Endothelial cell of umbilical vein (primary cell): ENCODE data around the gene MOGAT3. TPM values are rescaled to one million over a fixed set of nuclear protein-coding genes. Genes with fewer than 3 reads are reported as not detected.

Experiments
- BruUV-seq: library from RNA; stranded (reverse); fragments of 400-500 nt; replicated peaks from 2 replicates; lab custom pipeline; 2021; lab: Mats Ljungman, UMichigan
- CTCF ChIA-PET: fragments of 300-600, 350-600 bp; sonication (Branson Sonifier 250); formaldehyde crosslinking; loops from one replicate; lab custom pipeline; 2021; ENCODE audit warnings: antibody characterized with exemption, inconsistent platforms; lab: Charles Lee
- POLR2A ChIA-PET: fragments of 300-600, 350-600 bp; sonication (Branson Sonifier 250); formaldehyde crosslinking; loops from one replicate; lab custom pipeline; 2021; ENCODE audit warnings: antibody characterized with exemption, inconsistent platforms; lab: Charles Lee
- DNase-seq: peaks from one replicate; pipeline ENCODE4 v3.0.0-alpha.2; 2011; ENCODE audit warnings: low read depth, low spot score
- FAIRE-seq: peaks from 2 replicates; lab custom pipeline; 2011; peaks lifted over from hg19 to GRCh38; lab: Jason Lieb, UNC
- H2AFZ ChIP-seq: 2 replicates; pipeline ENCODE4 v1.6.0; 2012; ENCODE audit warnings: low read depth, low read length, control low read depth, inconsistent platforms
- H3K27ac ChIP-seq: 2 replicates; pipeline ENCODE4 v1.5.1; 2011; ENCODE audit warnings: low read depth, mild to moderate bottlenecking, control low read depth, low read length, moderate library complexity; ENCODE audit not compliant: insufficient read depth
- H3K27me3 ChIP-seq, 2 experiments: 2 replicates each; pipeline versions ENCODE4 v1.6.0 to v1.6.1; 2011; ENCODE audit warnings: low read length in 2 of 2, mixed read lengths in 1 of 2; ENCODE audit not compliant: control insufficient read depth in 2 of 2, insufficient read depth in 2 of 2
- H3K36me3 ChIP-seq, 2 experiments: 2 replicates in 1 of 2; 3 replicates in 1 of 2; pipeline ENCODE4 v1.5.1; 2011; ENCODE audit warnings: low read length in 2 of 2, mild to moderate bottlenecking in 1 of 2, moderate library complexity in 1 of 2; ENCODE audit not compliant: control insufficient read depth in 2 of 2, insufficient read depth in 2 of 2; ENCODE audit errors: extremely low read depth in 1 of 2
- H3K4me1 ChIP-seq: 3 replicates; pipeline ENCODE4 v1.5.1; 2011; ENCODE audit warnings: mild to moderate bottlenecking, low read length; ENCODE audit not compliant: control insufficient read depth, insufficient read depth; ENCODE audit errors: extremely low read depth
- H3K4me2 ChIP-seq: 2 replicates; pipeline ENCODE4 v1.6.1; 2011; ENCODE audit warnings: low read length, control low read depth, mixed read lengths; ENCODE audit not compliant: insufficient read depth
- H3K4me3 ChIP-seq, 3 experiments: fragments of 200-600 bp in 1 of 3; sonication (generic), shearing (Covaris generic) in 1 of 3; replicated peaks in 1 of 3; 2 replicates each; pipeline ENCODE4 v1.5.1; 2011 to 2016; ENCODE audit warnings: control low read depth in 3 of 3, low read length in 3 of 3, mild to moderate bottlenecking in 2 of 3, inconsistent platforms in 1 of 3, low read depth in 1 of 3, moderate library complexity in 1 of 3; ENCODE audit not compliant: insufficient read depth in 1 of 3
- H3K79me2 ChIP-seq: 2 replicates; pipeline ENCODE4 v1.6.0; 2012; ENCODE audit warnings: low read length, inconsistent platforms; ENCODE audit not compliant: control insufficient read depth, insufficient read depth
- H3K9ac ChIP-seq: replicated peaks from 2 replicates; pipeline ENCODE3; 2011; ENCODE audit warnings: low read length, control low read depth; ENCODE audit not compliant: insufficient read depth; ENCODE audit errors: extremely low read depth
- H3K9me1 ChIP-seq: replicated peaks from 3 replicates; pipeline ENCODE4 v1.6.0; 2011; ENCODE audit warnings: mild to moderate bottlenecking, low read length; ENCODE audit not compliant: control insufficient read depth, insufficient read depth; ENCODE audit errors: extremely low read depth
- H3K9me3 ChIP-seq: replicated peaks from 2 replicates; pipeline ENCODE4 v1.5.1; 2012; ENCODE audit warnings: low read length, inconsistent platforms; ENCODE audit not compliant: control insufficient read depth, insufficient read depth
- H4K20me1 ChIP-seq: replicated peaks from 2 replicates; pipeline ENCODE3; 2011; ENCODE audit warnings: mild to moderate bottlenecking, low read length; ENCODE audit not compliant: control insufficient read depth, insufficient read depth; ENCODE audit errors: extremely low read depth
- CTCF ChIP-seq, 2 donors: IDR thresholded peaks; 1 replicate in 1 of 2; 2 replicates in 1 of 2; pipeline ENCODE4 v1.5.1; 2011; ENCODE audit warnings: low read length in 2 of 2, mild to moderate bottlenecking in 2 of 2, moderate library complexity in 2 of 2, control low read depth in 1 of 2, inconsistent platforms in 1 of 2, low read depth in 1 of 2; ENCODE audit not compliant: insufficient read depth in 1 of 2; ENCODE audit errors: extremely low read depth in 1 of 2
- EZH2 ChIP-seq: IDR thresholded peaks from 2 replicates; pipeline ENCODE4 v1.6.1; 2012; ENCODE audit warnings: borderline replicate concordance, low read depth, mild to moderate bottlenecking, moderate library complexity, low read length, inconsistent platforms; ENCODE audit not compliant: severe bottlenecking
- GATA2 ChIP-seq: IDR thresholded peaks from 2 replicates; pipeline ENCODE4 v1.7.0; 2011; ENCODE audit warnings: low read depth, mild to moderate bottlenecking, moderate library complexity, mixed read lengths, low read length; ENCODE audit not compliant: insufficient read length, insufficient read depth
- JUN ChIP-seq: IDR thresholded peaks from 2 replicates; pipeline ENCODE4 v1.6.1; 2011; ENCODE audit warnings: borderline replicate concordance, low read depth; ENCODE audit not compliant: insufficient read length, insufficient read depth
- MAX ChIP-seq: IDR thresholded peaks from 2 replicates; pipeline ENCODE4 v1.6.1; 2011; ENCODE audit not compliant: insufficient read depth, insufficient read length
- MYC ChIP-seq: IDR thresholded peaks from one replicate; pipeline ENCODE4 v1.6.1; 2011; ENCODE audit warnings: mild to moderate bottlenecking, low read depth, low read length
- POLR2A ChIP-seq: IDR thresholded peaks from 2 replicates; pipeline ENCODE4 v1.6.1; 2012; ENCODE audit warnings: low read depth, mild to moderate bottlenecking, control low read depth, low read length
- dilution Hi-C: fragments of 300-500 bp; cut with MboI; formaldehyde crosslinking; loops from one replicate; pipeline ENCODE4 v1.15.0; 2019; ENCODE audit warnings: low sequenced_read_pairs; ENCODE audit not compliant: extremely low pct_ligation_motif_present
- intact Hi-C: fragments of 100-400 bp; cut with micrococcal nuclease; formaldehyde crosslinking; loops from one replicate; pipeline ENCODE4 v1.10.0; 2022
- polyA plus RNA-seq, 4 experiments: library from polyadenylated mRNA; depleted of rRNA in 3 of 4; stranded (reverse) in 3 of 4; unstranded in 1 of 4; fragments of >200 nt; gene quantifications; 2 replicates each; pipeline versions ENCODE4 v1.2.1 to v1.2.3, GENCODE V29; 2011 to 2012; ENCODE audit warnings: missing spikeins in 1 of 4
- total RNA-seq: library from RNA; stranded (reverse); gene quantifications from 2 replicates; pipeline ENCODE4 v1.2.3, GENCODE V29; 2021

MOGAT3 gene
- total and polyA plus RNA-seq, 2 donors (not counting 3 experiments of a cell fraction or from before 2014, with no cell fraction given): not detected

GRCh38 chr7:101206665-101207042, 5.8 kb upstream of the MOGAT3 start:
- Histone ChIP-seq H3K4me3 (no peak overlapping the region), H3K4me2 (no peak overlapping the region), H3K9me1 (no peaks in the 10 kb centered on the region), H2AFZ (no peak overlapping the region), H3K9ac (no peak overlapping the region), H3K36me3 (peaks cover 8 to 26% of the 10 kb centered on the region in 2 experiments), H3K79me2 (no peaks in the 10 kb centered on the region), H3K27me3 (peaks cover 14 to 18% of the 10 kb centered on the region in 2 experiments), H3K9me3 (no peaks in the 10 kb centered on the region), H3K27ac (no peak overlapping the region), H3K4me1 (peaks cover 5% of the 10 kb centered on the region), H4K20me1 (no peaks in the 10 kb centered on the region)
- ChIA-PET CTCF (no interaction called here), POLR2A (no interaction called here)
- BruUV-seq: no TSS peak
- intact Hi-C loops: no loop called here
- dilution Hi-C loops: no loop called here
- peak; percentile 67 for FAIRE-seq
- DNase-seq: no peak
- TF ChIP-seq POLR2A (no peak), MYC (no peak), JUN (no peak), GATA2 (no peak), CTCF (IDR thresholded peaks at IDR 0.05; ENCODE audit: extremely low read depth in 1 of 2, insufficient read depth in 1 of 2, low read depth in 1 of 2, low read length in 2 of 2) (no peak), EZH2 (no peak), MAX (no peak)
